ENCODE measurements around the gene CCDC30.

CCDC30 gene

GRCh38 chr1:42462828-42463763, at the start of gene CCDC30:
Gene CCDC30, plus strand, starts transcription at chr1:42463286. Its CDS starts 17,266 bp downstream, at chr1:42480552.
- peak; percentile 97 for DNase-seq

GRCh38 chr1:42414551-42415496, 48.3 kb upstream of the CCDC30 start:
- DNase-seq: no peak

GRCh38 chr1:42417166-42417565, 45.9 kb upstream of the CCDC30 start:
- DNase-seq: no peak

GRCh38 chr1:42418516-42418915, 44.6 kb upstream of the CCDC30 start:
- DNase-seq: no peak

- peak; percentile 3 for DNase-seq
Measured at GRCh38 chr1:42419126-42419821, 43.8 kb upstream of the CCDC30 start.

- DNase-seq: no peak
Measured at GRCh38 chr1:42420121-42420520, 43.0 kb upstream of the CCDC30 start.

- peak; percentile 92 for DNase-seq
Measured at GRCh38 chr1:42420911-42421585, 42.0 kb upstream of the CCDC30 start.

GRCh38 chr1:42422737-42423136, 40.3 kb upstream of the CCDC30 start:
- no peak for DNase-seq

GRCh38 chr1:42423681-42424080, 39.4 kb upstream of the CCDC30 start:
- peak; percentile 26 for DNase-seq

GRCh38 chr1:42424201-42424600, 38.9 kb upstream of the CCDC30 start:
- DNase-seq: no peak

- no peak for DNase-seq
Measured at GRCh38 chr1:42427240-42427639, 35.8 kb upstream of the CCDC30 start.

GRCh38 chr1:42429603-42430002, 33.5 kb upstream of the CCDC30 start:
- DNase-seq: no peak

- DNase-seq: no peak
Measured at GRCh38 chr1:42430286-42431135, 32.6 kb upstream of the CCDC30 start.

- no peak for DNase-seq
Measured at GRCh38 chr1:42431514-42431913, 31.6 kb upstream of the CCDC30 start.

- DNase-seq: no peak
Measured at GRCh38 chr1:42432714-42433113, 30.4 kb upstream of the CCDC30 start.

GRCh38 chr1:42433369-42433768, 29.7 kb upstream of the CCDC30 start:
- DNase-seq: no peak

- DNase-seq: no peak
Measured at GRCh38 chr1:42434340-42434739, 28.7 kb upstream of the CCDC30 start.

GRCh38 chr1:42439940-42440339, 23.1 kb upstream of the CCDC30 start:
- DNase-seq: no peak

GRCh38 chr1:42442662-42443061, 20.4 kb upstream of the CCDC30 start:
- DNase-seq: no peak

GRCh38 chr1:42449256-42449655, 13.8 kb upstream of the CCDC30 start:
- no peak for DNase-seq

GRCh38 chr1:42450061-42450460, 13.0 kb upstream of the CCDC30 start:
- no peak for DNase-seq

All from SHP77 treated with DMSO at 0.1 percent for 48 hours (cell line).